T-helper 2 cell treated with Interferon-gamma antibody and Interleukin-4, amounts not matched to agents 5 μg/mL and 100 μg/mL, for 36 hours (primary cell): Measurements from ENCODE around the gene METAP2.
"Not testable (repeated sequence)": the region's sequence is repeated elsewhere in the genome, so short reads cannot be mapped to it uniquely, and the experiment has no call there.

ENCODE experiments used
- DNase-seq: peaks from one replicate; pipeline ENCODE4 v3.0.0; 2021; ENCODE audit warnings: low spot score
- H3K27ac Mint-ChIP-seq: one replicate; pipeline ENCODE4 v1.8.0; 2021; ENCODE audit warnings: mild to moderate bottlenecking, mixed read lengths
- H3K27me3 Mint-ChIP-seq: one replicate; pipeline ENCODE4 v1.8.0; 2021; ENCODE audit warnings: low read depth, mixed read lengths
- H3K36me3 Mint-ChIP-seq: one replicate; pipeline ENCODE4 v1.8.0; 2021; ENCODE audit warnings: low read depth, mixed read lengths
- H3K4me1 Mint-ChIP-seq: one replicate; pipeline ENCODE4 v1.8.0; 2021; ENCODE audit warnings: low read depth, mixed read lengths
- H3K4me3 Mint-ChIP-seq: one replicate; pipeline ENCODE4 v1.8.0; 2022; ENCODE audit warnings: mild to moderate bottlenecking, moderate library complexity, mixed read lengths
- H3K9me3 Mint-ChIP-seq: one replicate; pipeline ENCODE4 v1.8.0; 2021; ENCODE audit warnings: mixed read lengths

METAP2 gene

DNA sequence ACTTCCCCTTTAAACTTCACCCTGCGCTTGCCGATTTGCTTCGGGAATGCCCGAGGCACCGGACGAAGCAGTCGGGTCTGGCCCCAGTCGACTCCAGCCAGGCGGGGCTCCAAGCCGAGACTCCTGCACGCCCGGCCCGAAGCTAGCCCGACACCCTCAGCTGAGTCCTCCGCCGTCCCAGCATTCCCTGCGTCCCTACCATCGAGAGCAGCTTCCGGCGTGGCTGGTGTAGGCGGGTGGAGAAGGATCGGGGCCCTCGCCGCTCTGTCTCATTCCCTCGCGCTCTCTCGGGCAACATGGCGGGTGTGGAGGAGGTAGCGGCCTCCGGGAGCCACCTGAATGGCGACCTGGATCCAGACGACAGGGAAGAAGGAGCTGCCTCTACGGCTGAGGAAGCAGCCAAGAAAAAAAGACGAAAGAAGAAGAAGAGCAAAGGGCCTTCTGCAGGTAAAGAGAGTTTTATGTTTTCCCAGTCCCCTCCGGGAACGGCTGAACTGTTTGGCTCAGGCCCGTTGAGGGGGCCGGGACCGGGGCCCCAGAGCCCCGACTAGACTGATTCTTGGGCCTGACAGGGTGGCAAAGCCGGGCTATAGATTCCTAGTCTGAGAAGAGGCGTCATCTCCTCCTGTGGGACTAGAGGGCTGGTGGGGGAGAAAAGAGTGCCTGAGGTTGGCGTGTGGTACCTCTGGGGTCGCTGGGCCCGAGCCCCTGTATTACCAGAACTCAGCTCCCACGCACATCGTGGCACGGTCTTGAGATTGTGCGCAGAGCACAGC is at the start of gene METAP2:
METAP2 (plus strand) TSS at position 269 of the 776 bp plus-strand sequence; CDS start at position 297, 28 bp downstream.
- H3K4me3 Mint-ChIP-seq = peak within 1 kb of the TSS; percentile 100
- H3K36me3 Mint-ChIP-seq = peaks cover 37% of the 10 kb centered on the region
- no peaks in the 10 kb centered on the region for H3K9me3 Mint-ChIP-seq

DNA sequence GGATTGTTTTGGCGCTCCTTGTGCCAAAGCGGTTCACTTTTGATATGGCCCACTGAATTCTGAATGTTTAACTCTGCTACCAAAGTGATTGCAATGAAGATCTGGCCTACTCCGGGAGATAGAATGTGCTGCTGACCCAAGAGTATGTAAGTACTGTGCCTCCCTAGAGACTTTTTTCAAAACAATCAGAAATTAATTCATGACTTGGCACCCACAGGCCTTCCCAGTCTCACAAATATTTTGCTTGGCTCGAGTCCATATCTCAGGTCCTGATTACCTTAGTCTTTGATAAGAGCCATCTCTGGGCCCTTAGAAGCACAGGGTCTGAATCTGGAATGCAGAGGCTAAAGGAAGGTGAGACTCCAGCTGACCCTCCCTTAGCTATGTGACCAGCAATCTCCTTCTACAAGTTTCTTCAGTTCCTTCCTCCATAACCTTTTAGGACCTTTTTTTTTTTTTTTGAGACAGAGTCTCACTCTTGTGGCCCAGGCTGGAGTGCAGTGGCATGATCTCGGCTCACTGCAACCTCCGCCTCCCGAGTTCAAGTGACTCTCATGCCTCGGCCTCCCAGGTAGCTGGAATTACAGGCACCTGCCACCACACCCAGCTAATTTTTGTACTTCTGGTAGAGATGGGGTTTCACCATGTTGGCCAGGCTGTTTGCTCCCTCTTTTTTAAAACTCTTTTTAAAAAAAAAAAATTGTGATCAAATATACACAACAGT is 49.5 kb upstream of the METAP2 start:
- DNase-seq = no peak
- Mint-ChIP-seq H3K4me3 (no peak overlapping the region), H3K36me3 (no peaks in the 10 kb centered on the region), H3K4me1 (peaks cover 7% of the 10 kb centered on the region), H3K9me3 (no peaks in the 10 kb centered on the region), H3K27ac (no peak overlapping the region), H3K27me3 (peaks cover 3% of the 10 kb centered on the region)

More for the DNA sequence above, at the start of gene METAP2:
- DNase-seq = peak; percentile 95
- Mint-ChIP-seq H3K27ac (peak within 1 kb of the TSS; percentile 100), H3K27me3 (no peaks in the 10 kb centered on the region), H3K4me1 (peaks cover 33% of the 10 kb centered on the region)

DNA sequence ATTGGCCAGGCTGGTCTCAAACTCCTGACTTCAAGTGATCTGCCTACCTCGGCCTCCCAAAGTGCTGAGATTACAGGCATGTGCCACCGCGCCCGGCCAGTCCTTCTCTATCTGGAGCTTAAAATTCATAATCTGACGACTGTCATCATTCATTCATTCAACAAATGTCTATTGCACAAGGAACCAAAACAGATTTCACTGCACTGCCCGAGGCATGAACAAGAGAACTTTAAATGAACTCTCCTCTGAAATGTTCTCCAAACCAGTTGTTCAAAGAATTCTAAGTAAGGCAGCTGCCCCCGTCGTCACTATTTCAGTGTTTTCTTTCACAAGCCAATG is 44.8 kb upstream of the METAP2 start:
- Mint-ChIP-seq H3K4me1 (peaks cover 7% of the 10 kb centered on the region), H3K4me3 (no peak overlapping the region), H3K27me3 (peaks cover 3% of the 10 kb centered on the region), H3K9me3 (no peaks in the 10 kb centered on the region), H3K27ac (no peak overlapping the region), H3K36me3 (no peaks in the 10 kb centered on the region)
- DNase-seq = no peak

DNA sequence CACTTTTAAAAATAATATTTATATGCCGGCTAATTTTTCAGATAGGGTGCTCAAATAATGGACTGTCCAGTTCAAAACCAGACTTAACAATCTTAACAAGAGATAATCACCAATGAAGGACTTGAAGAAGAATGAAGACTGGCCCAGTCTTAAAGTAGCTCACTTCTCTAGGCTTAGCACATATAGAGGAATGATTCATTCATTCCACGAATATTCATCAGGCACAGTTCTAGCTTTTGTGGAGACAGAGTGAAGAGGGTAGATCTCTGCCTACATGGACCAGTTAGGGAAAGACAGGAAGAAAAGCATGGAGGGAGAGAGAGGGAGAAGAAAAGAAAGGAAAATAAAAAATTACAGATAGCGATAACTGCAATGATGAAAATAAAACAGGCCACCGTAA is 42.8 kb upstream of the METAP2 start:
- Mint-ChIP-seq H3K27me3 (peaks cover 3% of the 10 kb centered on the region), H3K36me3 (no peaks in the 10 kb centered on the region), H3K9me3 (no peaks in the 10 kb centered on the region), H3K4me3 (no peak overlapping the region), H3K4me1 (peaks cover 7% of the 10 kb centered on the region), H3K27ac (no peak overlapping the region)
- no peak for DNase-seq

DNA sequence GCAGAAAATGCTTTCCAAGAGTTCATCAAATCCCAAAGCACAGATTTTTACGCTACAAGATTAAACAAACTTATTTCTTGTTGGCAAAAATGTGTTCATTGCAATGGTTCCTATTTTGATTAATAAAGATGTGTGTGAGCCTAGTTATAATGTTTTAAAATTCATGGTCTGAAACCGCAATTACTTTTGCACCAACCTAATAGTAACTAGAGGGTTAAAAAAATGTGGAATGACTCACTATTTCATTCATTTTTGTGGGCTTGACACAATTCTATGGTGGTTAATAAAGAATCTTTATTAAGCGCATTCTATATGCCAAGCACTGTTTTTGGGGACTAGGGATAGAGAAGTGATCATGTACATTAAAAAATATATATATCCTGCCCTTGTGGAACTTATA is 38.6 kb upstream of the METAP2 start:
- Mint-ChIP-seq H3K4me1 (no peaks in the 10 kb centered on the region), H3K27ac (no peak overlapping the region), H3K27me3 (peaks cover 3% of the 10 kb centered on the region), H3K9me3 (no peaks in the 10 kb centered on the region), H3K4me3 (no peak overlapping the region), H3K36me3 (no peaks in the 10 kb centered on the region)
- no peak for DNase-seq

- Mint-ChIP-seq H3K4me1 (no peaks in the 10 kb centered on the region), H3K4me3 (no peak overlapping the region), H3K9me3 (no peaks in the 10 kb centered on the region), H3K27me3 (no peaks in the 10 kb centered on the region), H3K36me3 (no peaks in the 10 kb centered on the region), H3K27ac (no peak overlapping the region)
- no peak for DNase-seq
Observed at GRCh38 chr12:95437565-95437964, 36.4 kb upstream of the METAP2 start.

DNA sequence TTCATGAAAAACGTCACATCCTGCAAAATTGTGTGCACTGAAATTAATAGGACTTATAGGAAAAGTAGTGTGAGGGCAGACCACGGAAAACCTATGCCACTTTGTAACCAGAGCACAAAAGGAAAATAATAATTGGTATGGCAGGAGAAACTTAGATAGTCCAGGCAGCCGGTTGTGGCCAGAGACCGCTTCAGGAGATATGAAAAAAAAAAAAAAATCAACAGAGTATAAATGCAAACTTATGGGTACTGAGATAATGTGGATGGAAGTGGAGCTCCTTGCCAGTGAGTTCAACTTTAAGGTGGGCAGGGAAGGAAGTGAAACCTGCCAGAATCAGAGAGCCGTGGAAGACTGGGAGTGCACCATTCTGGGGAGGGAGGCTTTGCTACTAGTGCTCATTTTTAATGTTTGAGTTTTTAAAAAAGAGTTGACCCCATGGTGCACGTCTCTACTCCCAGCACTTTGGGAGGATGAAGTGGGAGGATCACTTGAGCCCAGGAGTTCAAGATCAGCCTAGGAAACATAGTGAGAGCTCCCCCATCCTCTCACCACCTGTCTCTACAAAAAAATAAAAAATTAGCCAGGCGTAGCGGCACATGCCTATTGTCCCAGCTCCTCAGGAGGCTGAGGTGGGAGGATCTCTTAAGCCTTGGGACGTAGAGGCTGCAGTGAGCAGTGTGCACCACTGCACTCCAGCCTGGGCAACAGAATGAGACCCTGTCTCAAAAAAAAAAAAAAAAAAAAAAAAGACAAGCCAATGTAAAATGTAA is 34.3 kb upstream of the METAP2 start:
- no peak for DNase-seq
- no peak overlapping the region for H3K4me3 Mint-ChIP-seq
- H3K9me3 Mint-ChIP-seq = no peaks in the 10 kb centered on the region
- H3K4me1 Mint-ChIP-seq = no peaks in the 10 kb centered on the region
- H3K27ac Mint-ChIP-seq = no peak overlapping the region
- H3K36me3 Mint-ChIP-seq = no peaks in the 10 kb centered on the region
- H3K27me3 Mint-ChIP-seq = no peaks in the 10 kb centered on the region

DNA sequence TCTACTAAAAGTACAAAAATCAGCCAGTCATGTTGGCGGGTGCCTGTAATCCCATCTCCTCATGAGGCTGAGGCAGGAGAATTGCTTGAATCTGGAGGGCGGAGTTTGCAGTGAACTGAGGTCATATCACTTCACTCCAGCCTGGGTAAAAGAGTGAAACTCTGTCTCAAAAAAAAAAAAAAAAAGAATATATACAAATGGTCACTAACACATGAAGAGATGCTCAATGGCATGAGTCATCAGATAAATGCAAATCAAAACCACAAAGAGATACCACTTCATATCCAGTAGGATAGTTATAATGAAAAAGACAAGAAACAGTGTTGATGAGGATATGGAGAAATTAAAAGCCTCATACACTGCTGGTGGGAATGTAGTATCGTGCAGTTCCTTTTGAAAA is 33.6 kb upstream of the METAP2 start:
- no peak overlapping the region for H3K27ac Mint-ChIP-seq
- H3K36me3 Mint-ChIP-seq = no peaks in the 10 kb centered on the region
- no peaks in the 10 kb centered on the region for H3K9me3 Mint-ChIP-seq
- H3K27me3 Mint-ChIP-seq = peaks cover 2% of the 10 kb centered on the region
- no peak overlapping the region for H3K4me3 Mint-ChIP-seq
- H3K4me1 Mint-ChIP-seq = no peaks in the 10 kb centered on the region
- DNase-seq = no peak

DNA sequence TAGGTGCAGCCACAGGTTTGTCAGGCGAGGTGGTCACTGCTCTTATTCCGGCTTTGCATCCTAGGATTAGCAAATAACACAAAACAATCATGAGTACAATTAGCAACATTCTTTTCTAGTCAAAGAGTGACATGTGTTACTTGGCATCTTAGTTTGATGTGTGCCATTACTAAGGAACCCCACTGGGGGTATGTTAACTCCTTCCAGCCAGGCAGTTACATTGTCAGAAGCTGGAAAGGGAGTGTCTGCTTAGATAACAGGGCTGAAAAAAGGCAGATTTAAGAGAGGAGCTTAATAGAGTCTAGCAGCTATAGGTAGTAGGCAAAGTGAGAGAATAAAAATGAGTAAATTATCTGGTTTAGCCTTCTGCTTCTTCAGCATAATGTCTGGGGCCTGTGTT is 30.5 kb upstream of the METAP2 start:
- no peak for DNase-seq
- H3K9me3 Mint-ChIP-seq = no peaks in the 10 kb centered on the region
- H3K4me1 Mint-ChIP-seq = no peaks in the 10 kb centered on the region
- H3K4me3 Mint-ChIP-seq = no peak overlapping the region
- H3K36me3 Mint-ChIP-seq = no peaks in the 10 kb centered on the region
- no peak overlapping the region for H3K27ac Mint-ChIP-seq
- H3K27me3 Mint-ChIP-seq = peaks cover 15% of the 10 kb centered on the region

DNA sequence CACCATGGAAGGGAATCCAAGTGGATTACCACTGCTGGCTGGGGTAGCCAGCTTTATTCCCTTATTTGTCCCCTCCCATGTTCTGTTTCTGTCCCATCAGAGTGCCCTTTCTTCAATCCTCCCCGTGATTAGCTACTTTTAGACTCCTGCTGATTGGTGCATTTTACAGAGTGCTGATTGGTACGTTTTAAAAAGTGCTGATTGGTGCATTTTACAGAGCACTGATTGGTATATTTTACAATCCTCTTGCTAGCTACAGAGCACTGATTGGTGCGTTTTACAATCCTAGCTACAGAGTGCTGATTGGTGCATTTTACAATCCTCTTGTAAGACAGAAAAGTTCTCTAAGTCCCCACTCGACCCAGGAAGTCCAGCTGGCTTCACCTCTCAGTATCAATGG is 28.9 kb upstream of the METAP2 start:
- not testable (repeated sequence) for H3K4me3 Mint-ChIP-seq, H3K4me1 Mint-ChIP-seq, H3K27ac Mint-ChIP-seq, H3K36me3 Mint-ChIP-seq, DNase-seq, H3K9me3 Mint-ChIP-seq
- H3K27me3 Mint-ChIP-seq = peaks cover 15% of the 10 kb centered on the region

DNA sequence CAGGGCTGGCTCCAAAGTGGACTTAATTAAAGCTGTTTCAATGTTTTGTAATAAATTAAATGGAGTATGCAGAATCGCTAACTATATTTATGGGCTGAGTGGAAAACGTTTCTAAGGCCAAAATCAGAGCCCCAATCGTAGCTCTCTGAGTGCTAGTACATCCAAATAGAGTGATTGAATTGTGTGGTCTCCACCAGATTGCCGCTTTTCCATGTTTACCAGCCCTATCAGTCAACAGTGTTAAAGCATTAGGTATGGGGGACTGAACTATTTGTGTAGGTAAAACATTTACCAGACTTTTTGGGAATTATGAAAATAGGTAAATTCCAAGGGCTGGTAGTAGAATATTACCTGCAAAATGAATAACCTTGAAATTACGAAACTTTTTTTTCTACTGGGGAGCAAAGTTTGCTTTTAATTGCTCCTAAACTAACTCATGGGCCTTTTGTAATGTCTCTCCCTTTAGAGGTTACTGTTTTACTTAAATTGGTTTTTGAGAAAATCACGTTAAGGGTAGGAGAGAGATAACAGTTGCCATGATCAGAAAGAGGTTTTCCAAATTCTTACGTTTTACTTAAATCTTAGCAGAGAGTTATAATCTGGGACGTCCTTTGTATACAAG is 28.0 kb upstream of the METAP2 start:
- Mint-ChIP-seq H3K4me3 (no peak overlapping the region), H3K36me3 (no peaks in the 10 kb centered on the region)

GRCh38 chr12:95446506-95446900 is 27.4 kb upstream of the METAP2 start:
- no peaks in the 10 kb centered on the region for H3K9me3 Mint-ChIP-seq
- H3K4me3 Mint-ChIP-seq = no peak overlapping the region
- no peak for DNase-seq
- no peaks in the 10 kb centered on the region for H3K4me1 Mint-ChIP-seq
- peaks cover 15% of the 10 kb centered on the region for H3K27me3 Mint-ChIP-seq
- no peaks in the 10 kb centered on the region for H3K36me3 Mint-ChIP-seq
- H3K27ac Mint-ChIP-seq = no peak overlapping the region

More for the DNA sequence above, 28.0 kb upstream of the METAP2 start:
- H3K27me3 Mint-ChIP-seq = peaks cover 15% of the 10 kb centered on the region
- DNase-seq = no peak
- H3K9me3 Mint-ChIP-seq = no peaks in the 10 kb centered on the region
- no peaks in the 10 kb centered on the region for H3K4me1 Mint-ChIP-seq
- no peak overlapping the region for H3K27ac Mint-ChIP-seq

GRCh38 chr12:95449656-95450055 is 24.3 kb upstream of the METAP2 start:
- not testable (repeated sequence) for H3K27ac Mint-ChIP-seq, DNase-seq, H3K4me3 Mint-ChIP-seq, H3K36me3 Mint-ChIP-seq, H3K4me1 Mint-ChIP-seq, H3K9me3 Mint-ChIP-seq
- H3K27me3 Mint-ChIP-seq = peaks cover 15% of the 10 kb centered on the region

DNA sequence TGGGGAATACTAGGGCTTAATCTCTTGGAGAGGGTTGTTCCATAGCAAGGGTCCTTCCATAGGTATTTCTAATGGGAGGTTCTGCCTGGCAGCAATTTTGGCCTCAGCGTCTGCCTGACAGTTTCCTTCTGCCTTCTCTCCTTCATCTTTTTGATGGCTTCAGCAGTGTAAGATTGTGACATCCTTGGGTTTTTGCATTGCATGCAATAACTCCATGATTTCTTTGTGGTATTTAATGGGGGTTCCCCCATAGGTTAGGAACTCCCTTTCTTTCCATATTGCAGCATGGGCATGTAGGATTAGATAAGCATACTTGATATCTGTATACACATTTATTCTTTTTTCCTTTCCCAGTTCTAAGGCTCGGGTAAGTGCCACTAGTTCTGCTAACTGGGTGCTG is 21.5 kb upstream of the METAP2 start:
- not testable (repeated sequence) for H3K36me3 Mint-ChIP-seq, DNase-seq, H3K27ac Mint-ChIP-seq, H3K4me1 Mint-ChIP-seq, H3K27me3 Mint-ChIP-seq, H3K9me3 Mint-ChIP-seq, H3K4me3 Mint-ChIP-seq
